H9 (cell line): ENCODE results near the gene MT1M. TPM values are rescaled to one million over a fixed set of nuclear protein-coding genes. Genes with fewer than 3 reads are reported as not detected.

Experiments
- DNase-seq: peaks from one replicate; pipeline ENCODE4 v3.0.0-alpha.2; 2017
- H2AFZ ChIP-seq: one replicate; pipeline ENCODE4 v1.6.1; 2013; ENCODE audit warnings: mild to moderate bottlenecking, low read length, control low read depth, moderate library complexity
- H2AK5ac ChIP-seq: 2 replicates; pipeline ENCODE4 v1.6.1; 2013; ENCODE audit warnings: low read length, control low read depth, mixed read lengths; ENCODE audit not compliant: insufficient read length
- H2BK120ac ChIP-seq: one replicate; pipeline ENCODE4 v1.6.1; 2013; ENCODE audit warnings: low read depth, mild to moderate bottlenecking, low read length, control low read depth, inconsistent platforms; ENCODE audit not compliant: poor library complexity, severe bottlenecking
- H2BK12ac ChIP-seq: 2 replicates; pipeline ENCODE4 v1.6.1; 2013; ENCODE audit warnings: low read length, control low read depth, mixed read lengths, low read depth; ENCODE audit not compliant: insufficient read length
- H2BK15ac ChIP-seq: 2 replicates; pipeline ENCODE4 v1.6.1; 2013; ENCODE audit warnings: low read depth, low read length, control low read depth
- H2BK20ac ChIP-seq: one replicate; pipeline ENCODE4 v1.6.1; 2013; ENCODE audit warnings: low read depth, mild to moderate bottlenecking, low read length, control low read depth, inconsistent platforms; ENCODE audit not compliant: poor library complexity, severe bottlenecking
- H2BK5ac ChIP-seq: 2 replicates; pipeline ENCODE4 v1.6.1; 2013; ENCODE audit warnings: low read length, control low read depth, mixed read lengths; ENCODE audit not compliant: insufficient read length
- H3K14ac ChIP-seq: 2 replicates; pipeline ENCODE4 v1.6.1; 2013; ENCODE audit warnings: low read length, control low read depth; ENCODE audit not compliant: insufficient read depth
- H3K18ac ChIP-seq: 2 replicates; pipeline ENCODE4 v1.6.1; 2013; ENCODE audit warnings: low read depth, mild to moderate bottlenecking, mixed read lengths, low read length, control low read depth; ENCODE audit not compliant: insufficient read length
- H3K23ac ChIP-seq: 2 replicates; pipeline ENCODE4 v1.6.1; 2013; ENCODE audit warnings: low read length, control low read depth, mixed read lengths, low read depth; ENCODE audit not compliant: insufficient read length
- H3K23me2 ChIP-seq: 2 replicates; pipeline ENCODE4 v1.6.1; 2013; ENCODE audit warnings: low read depth, mild to moderate bottlenecking, mixed read lengths, low read length, control low read depth; ENCODE audit not compliant: insufficient read length, poor library complexity, severe bottlenecking
- H3K27ac ChIP-seq: 2 replicates; pipeline ENCODE4 v1.5.1; 2013; ENCODE audit warnings: low read length, control low read depth, mixed read lengths, low read depth; ENCODE audit not compliant: insufficient read length
- H3K27me3 ChIP-seq: 2 replicates; pipeline ENCODE4 v1.6.1; 2013; ENCODE audit warnings: low read length, control low read depth, inconsistent platforms; ENCODE audit not compliant: insufficient read depth
- H3K4ac ChIP-seq: 2 replicates; pipeline ENCODE4 v1.6.1; 2013; ENCODE audit warnings: low read depth, mild to moderate bottlenecking, control low read depth, inconsistent platforms, low read length, moderate library complexity
- H3K4me1 ChIP-seq: 2 replicates; pipeline ENCODE4 v1.6.1; 2013; ENCODE audit warnings: low read length, control low read depth, inconsistent platforms; ENCODE audit not compliant: insufficient read depth
- H3K4me2 ChIP-seq: 2 replicates; pipeline ENCODE4 v1.6.1; 2013; ENCODE audit warnings: low read length, control low read depth, mixed read lengths; ENCODE audit not compliant: insufficient read length, insufficient read depth
- H3K56ac ChIP-seq: 2 replicates; pipeline ENCODE4 v1.6.1; 2013; ENCODE audit warnings: low read depth, mild to moderate bottlenecking, mixed read lengths, low read length, control low read depth; ENCODE audit not compliant: insufficient read length
- H3K79me1 ChIP-seq: 2 replicates; pipeline ENCODE4 v1.6.1; 2013; ENCODE audit warnings: low read depth, mild to moderate bottlenecking, moderate library complexity, low read length, control low read depth, inconsistent platforms; ENCODE audit not compliant: insufficient read depth, poor library complexity, severe bottlenecking
- H3K79me2 ChIP-seq: 2 replicates; pipeline ENCODE4 v1.6.1; 2013; ENCODE audit warnings: low read length, control low read depth, inconsistent platforms; ENCODE audit not compliant: insufficient read depth
- H3K9ac ChIP-seq: 2 replicates; pipeline ENCODE4 v1.6.1; 2013; ENCODE audit warnings: low read length, control low read depth, mixed read lengths; ENCODE audit not compliant: insufficient read length; ENCODE audit errors: extremely low read depth
- H3K9me3 ChIP-seq: one replicate; pipeline ENCODE4 v1.6.1; 2013; ENCODE audit warnings: low read depth, low read length, inconsistent platforms; ENCODE audit not compliant: control insufficient read depth
- H3T11ph ChIP-seq: one replicate; pipeline ENCODE4 v1.6.1; 2013; ENCODE audit warnings: mild to moderate bottlenecking, low read length, control low read depth, inconsistent platforms
- H4K20me1 ChIP-seq: one replicate; pipeline ENCODE4 v1.6.1; 2013; ENCODE audit not compliant: control insufficient read depth, insufficient read length, insufficient read depth
- H4K5ac ChIP-seq: 2 replicates; pipeline ENCODE4 v1.6.1; 2013; ENCODE audit warnings: low read depth, mild to moderate bottlenecking, mixed read lengths, low read length, control low read depth; ENCODE audit not compliant: insufficient read length
- H4K8ac ChIP-seq: replicated peaks from 2 replicates; pipeline ENCODE4 v1.6.1; 2013; ENCODE audit warnings: low read length, control low read depth, mixed read lengths, low read depth; ENCODE audit not compliant: insufficient read length
- H4K91ac ChIP-seq: 2 replicates; pipeline ENCODE4 v1.6.1; 2013; ENCODE audit warnings: low read depth, mild to moderate bottlenecking, moderate library complexity, mixed read lengths, low read length, control low read depth; ENCODE audit not compliant: insufficient read length
- H3K27ac Mint-ChIP-seq, 3 experiments: 2 replicates in 2 of 3; 3 replicates in 1 of 3; pipeline ENCODE4 v1.8.0; 2020 to 2021; ENCODE audit warnings: mixed read lengths in 3 of 3, mild to moderate bottlenecking in 1 of 3, moderate library complexity in 1 of 3
- H3K27me3 Mint-ChIP-seq: 2 replicates; pipeline ENCODE4 v1.8.0; 2021; ENCODE audit warnings: low read depth, mild to moderate bottlenecking, moderate library complexity, mixed read lengths
- H3K36me3 Mint-ChIP-seq, 3 experiments: 2 replicates in 2 of 3; 3 replicates in 1 of 3; pipeline ENCODE4 v1.8.0; 2020 to 2021; ENCODE audit warnings: low read depth in 3 of 3, mixed read lengths in 3 of 3; ENCODE audit not compliant: insufficient read depth in 1 of 3
- H3K4me1 Mint-ChIP-seq, 2 experiments: 2 replicates each; pipeline ENCODE4 v1.8.0; 2020; ENCODE audit warnings: mixed read lengths in 2 of 2
- H3K4me3 Mint-ChIP-seq, 2 experiments: 2 replicates in 1 of 2; 3 replicates in 1 of 2; pipeline ENCODE4 v1.8.0; 2020 to 2021; ENCODE audit warnings: mild to moderate bottlenecking in 2 of 2, mixed read lengths in 2 of 2, moderate library complexity in 1 of 2
- H3K9me3 Mint-ChIP-seq, 2 experiments: 2 replicates in 1 of 2; 3 replicates in 1 of 2; pipeline ENCODE4 v1.8.0; 2020; ENCODE audit warnings: mild to moderate bottlenecking in 2 of 2, mixed read lengths in 2 of 2, moderate library complexity in 1 of 2
- WGBS: extraction: QIAGEN DNeasy Blood & Tissue Kit; methylation state at CpG from one replicate; pipeline ENCODE4 v1.1.7; 2013; ENCODE audit warnings: missing lambda C conversion rate, low lambda C conversion rate, mixed read lengths; ENCODE audit not compliant: insufficient read length; ENCODE audit errors: extremely low coverage; 5-methylcytosine and 5-hydroxymethylcytosine counted together
- total RNA-seq: library from RNA; stranded (reverse); gene quantifications from 2 replicates; pipeline ENCODE4 v1.2.1, GENCODE V29; 2021
- TF ChIP-seq, protein P1 (sequence below): fragments of 200-600 bp; sonication (generic); conservative IDR thresholded peaks from 3 replicates; pipeline ENCODE4 v1.8.0; 2021; ENCODE audit warnings: antibody characterized with exemption, mild to moderate bottlenecking

MT1M gene
- total RNA-seq, 1 experiment from 2014 or later, result 1.4 TPM

- H3K27ac Mint-ChIP-seq, result no peak overlapping the region
- no peak overlapping the region for H2BK120ac ChIP-seq
- H2BK20ac ChIP-seq, result no peak overlapping the region
- no peak overlapping the region for H2AK5ac ChIP-seq
- H2BK15ac ChIP-seq, result no peak overlapping the region
- no peak overlapping the region for H3K56ac ChIP-seq
- no peaks in the 10 kb centered on the region for H3K9me3 Mint-ChIP-seq
- H2BK12ac ChIP-seq, result no peak overlapping the region
- no peaks in the 10 kb centered on the region for H3K9me3 ChIP-seq
- H3K27me3 Mint-ChIP-seq, result peaks cover 80% of the 10 kb centered on the region
- no peaks in the 10 kb centered on the region for H4K20me1 ChIP-seq
- no peaks in the 10 kb centered on the region for H3K79me1 ChIP-seq
- H3K9ac ChIP-seq, result no peak overlapping the region
- H4K91ac ChIP-seq, result no peak overlapping the region
- no peaks in the 10 kb centered on the region for H3K36me3 Mint-ChIP-seq
- no peak overlapping the region for H3K4ac ChIP-seq
- H3K14ac ChIP-seq, result no peak overlapping the region
- H2AFZ ChIP-seq, result no peak overlapping the region
- no peaks in the 10 kb centered on the region for H3K79me2 ChIP-seq
- no peak overlapping the region for H3T11ph ChIP-seq
- no peak overlapping the region for H3K23ac ChIP-seq
- no peak overlapping the region for H2BK5ac ChIP-seq
- peaks cover 8% of the 10 kb centered on the region for H3K23me2 ChIP-seq
- no peak overlapping the region for H3K4me2 ChIP-seq
- peaks cover 6% of the 10 kb centered on the region; the same call in 1 of the 2 replicates for H3K4me1 ChIP-seq
- no peak overlapping the region for H4K8ac ChIP-seq
- no peak overlapping the region; a peak in 1 of 5 replicates for H3K4me3 Mint-ChIP-seq
- no peak for DNase-seq
- peaks cover 21% of the 10 kb centered on the region; the same call in 1 of the 2 replicates for H3K27me3 ChIP-seq
- WGBS, result no CpG with 5 or more reads among the region's 14 CpGs
- no peak overlapping the region for H3K18ac ChIP-seq
- TF ChIP-seq, protein P1, sequence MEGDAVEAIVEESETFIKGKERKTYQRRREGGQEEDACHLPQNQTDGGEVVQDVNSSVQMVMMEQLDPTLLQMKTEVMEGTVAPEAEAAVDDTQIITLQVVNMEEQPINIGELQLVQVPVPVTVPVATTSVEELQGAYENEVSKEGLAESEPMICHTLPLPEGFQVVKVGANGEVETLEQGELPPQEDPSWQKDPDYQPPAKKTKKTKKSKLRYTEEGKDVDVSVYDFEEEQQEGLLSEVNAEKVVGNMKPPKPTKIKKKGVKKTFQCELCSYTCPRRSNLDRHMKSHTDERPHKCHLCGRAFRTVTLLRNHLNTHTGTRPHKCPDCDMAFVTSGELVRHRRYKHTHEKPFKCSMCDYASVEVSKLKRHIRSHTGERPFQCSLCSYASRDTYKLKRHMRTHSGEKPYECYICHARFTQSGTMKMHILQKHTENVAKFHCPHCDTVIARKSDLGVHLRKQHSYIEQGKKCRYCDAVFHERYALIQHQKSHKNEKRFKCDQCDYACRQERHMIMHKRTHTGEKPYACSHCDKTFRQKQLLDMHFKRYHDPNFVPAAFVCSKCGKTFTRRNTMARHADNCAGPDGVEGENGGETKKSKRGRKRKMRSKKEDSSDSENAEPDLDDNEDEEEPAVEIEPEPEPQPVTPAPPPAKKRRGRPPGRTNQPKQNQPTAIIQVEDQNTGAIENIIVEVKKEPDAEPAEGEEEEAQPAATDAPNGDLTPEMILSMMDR, result no peak
- no peak overlapping the region for H3K27ac ChIP-seq
- H3K4me1 Mint-ChIP-seq, result peaks cover 29 to 35% of the 10 kb centered on the region in 2 experiments
- H4K5ac ChIP-seq, result no peak overlapping the region
Observed at GRCh38 chr16:56607109-56607618, 25.3 kb upstream of the MT1M start.
